ENCODE data around the gene GRK5.
A peak's percentile ranks its signal among the peaks of the same experiment; 100 is the strongest.

GRK5 gene

GRCh38 chr10:119460369-119461195 is 253.2 kb downstream of the GRK5 start:
- no peak overlapping the region for H3K4me3 ChIP-seq (ENCODE audit: low read depth, low read length)
- H2AK5ac ChIP-seq (ENCODE audit: low read length), result no peak overlapping the region
- no peak overlapping the region for H3K27ac ChIP-seq (ENCODE audit: low read depth, low read length)
- H3K4ac ChIP-seq (ENCODE audit: low read depth, low read length), result no peak overlapping the region
- no peaks in the 10 kb centered on the region for H3K79me2 ChIP-seq (ENCODE audit: control insufficient read depth, insufficient read depth, low read length, poor library complexity)
- no peak overlapping the region for H2BK5ac ChIP-seq (ENCODE audit: low read depth, low read length, poor library complexity)
- no peak overlapping the region for H2BK12ac ChIP-seq (ENCODE audit: low read length)
- DNase-seq, result no peak
- H3K18ac ChIP-seq (ENCODE audit: low read length), result no peak overlapping the region
- no peaks in the 10 kb centered on the region for H3K4me1 ChIP-seq (ENCODE audit: control insufficient read depth in 1 of 2, insufficient read depth in 2 of 2, low read length in 2 of 2)
- no peak overlapping the region for H4K12ac ChIP-seq (ENCODE audit: low read depth, low read length)
- H2BK120ac ChIP-seq (ENCODE audit: insufficient read depth, low read length, poor library complexity), result no peak overlapping the region
- H3K79me1 ChIP-seq (ENCODE audit: low read length), result no peaks in the 10 kb centered on the region
- no peak overlapping the region for H3K4me2 ChIP-seq (ENCODE audit: low read length)
- no peaks in the 10 kb centered on the region for H3K27me3 ChIP-seq (ENCODE audit: insufficient read depth, low read length)
- H2AFZ ChIP-seq (ENCODE audit: insufficient read depth, low read length, poor library complexity), result no peak overlapping the region
- H3K9ac ChIP-seq (ENCODE audit: low read length), result no peak overlapping the region
- H3K36me3 ChIP-seq (ENCODE audit: control insufficient read depth in 1 of 2, insufficient read depth in 2 of 2, low read length in 2 of 2), result no peaks in the 10 kb centered on the region
- H3K9me3 ChIP-seq (ENCODE audit: insufficient read depth, low read depth, low read length), result no peaks in the 10 kb centered on the region
- H4K91ac ChIP-seq (ENCODE audit: low read depth, low read length), result no peak overlapping the region
- H4K8ac ChIP-seq (ENCODE audit: low read depth, low read length), result no peak overlapping the region
- H3K23ac ChIP-seq (ENCODE audit: low read length), result no peak overlapping the region
- H3K14ac ChIP-seq (ENCODE audit: low read length), result no peak overlapping the region
- no CpG with 5 or more reads among the region's 11 CpGs for WGBS (ENCODE audit: extremely low coverage, insufficient coverage, insufficient read length)

GRCh38 chr10:119461380-119461779 is 254.0 kb downstream of the GRK5 start:
- H3K9ac ChIP-seq (ENCODE audit: low read length), result no peak overlapping the region
- no peak overlapping the region for H3K23ac ChIP-seq (ENCODE audit: low read length)
- H3K27me3 ChIP-seq (ENCODE audit: insufficient read depth, low read length), result no peaks in the 10 kb centered on the region
- no peak overlapping the region for H3K14ac ChIP-seq (ENCODE audit: low read length)
- H3K4ac ChIP-seq (ENCODE audit: low read depth, low read length), result no peak overlapping the region
- no peaks in the 10 kb centered on the region for H3K36me3 ChIP-seq (ENCODE audit: control insufficient read depth in 1 of 2, insufficient read depth in 2 of 2, low read length in 2 of 2)
- no peak overlapping the region for H4K8ac ChIP-seq (ENCODE audit: low read depth, low read length)
- H4K91ac ChIP-seq (ENCODE audit: low read depth, low read length), result no peak overlapping the region
- H3K9me3 ChIP-seq (ENCODE audit: insufficient read depth, low read depth, low read length), result peaks cover 3% of the 10 kb centered on the region
- no peak overlapping the region for H2AFZ ChIP-seq (ENCODE audit: insufficient read depth, low read length, poor library complexity)
- no peak overlapping the region for H2BK5ac ChIP-seq (ENCODE audit: low read depth, low read length, poor library complexity)
- no peak overlapping the region for H2BK120ac ChIP-seq (ENCODE audit: insufficient read depth, low read length, poor library complexity)
- no peaks in the 10 kb centered on the region for H3K4me1 ChIP-seq (ENCODE audit: control insufficient read depth in 1 of 2, insufficient read depth in 2 of 2, low read length in 2 of 2)
- H3K79me1 ChIP-seq (ENCODE audit: low read length), result no peaks in the 10 kb centered on the region
- DNase-seq, result peak; percentile 77 to 91
- H3K4me3 ChIP-seq (ENCODE audit: low read depth, low read length), result no peak overlapping the region
- no peak overlapping the region for H4K12ac ChIP-seq (ENCODE audit: low read depth, low read length)
- H3K27ac ChIP-seq (ENCODE audit: low read depth, low read length), result no peak overlapping the region
- H2BK12ac ChIP-seq (ENCODE audit: low read length), result no peak overlapping the region
- H3K18ac ChIP-seq (ENCODE audit: low read length), result no peak overlapping the region
- no peak overlapping the region for H2AK5ac ChIP-seq (ENCODE audit: low read length)
- no CpG with 5 or more reads among the region's 3 CpGs for WGBS (ENCODE audit: extremely low coverage, insufficient coverage, insufficient read length)
- no peak overlapping the region for H3K4me2 ChIP-seq (ENCODE audit: low read length)
- H3K79me2 ChIP-seq (ENCODE audit: control insufficient read depth, insufficient read depth, low read length, poor library complexity), result no peaks in the 10 kb centered on the region

DNA sequence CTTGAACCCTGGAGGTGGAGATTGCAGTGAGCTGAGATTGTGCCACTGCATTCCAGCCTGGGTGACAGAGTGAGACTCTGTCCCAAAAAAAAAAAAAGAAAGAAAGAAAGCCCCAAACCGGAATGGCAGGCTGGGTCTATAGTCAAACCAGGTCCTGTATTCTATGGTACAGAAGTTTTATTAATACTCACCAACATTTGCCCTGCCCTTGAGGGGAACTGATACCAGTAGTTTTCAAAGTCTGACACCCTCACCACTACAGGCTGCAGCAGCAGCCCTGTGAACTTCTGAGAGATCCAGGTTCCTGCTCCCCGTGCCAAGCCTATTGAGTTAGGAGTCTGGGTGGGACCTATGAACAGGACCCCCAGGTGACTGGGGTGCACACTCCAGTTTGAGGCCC is 254.6 kb downstream of the GRK5 start:
- H2BK120ac ChIP-seq (ENCODE audit: insufficient read depth, low read length, poor library complexity), result no peak overlapping the region
- H3K23ac ChIP-seq (ENCODE audit: low read length), result no peak overlapping the region
- H3K4me2 ChIP-seq (ENCODE audit: low read length), result no peak overlapping the region
- H3K27me3 ChIP-seq (ENCODE audit: insufficient read depth, low read length), result no peaks in the 10 kb centered on the region
- H2AK5ac ChIP-seq (ENCODE audit: low read length), result no peak overlapping the region
- no peak overlapping the region for H3K4ac ChIP-seq (ENCODE audit: low read depth, low read length)
- H3K36me3 ChIP-seq (ENCODE audit: control insufficient read depth in 1 of 2, insufficient read depth in 2 of 2, low read length in 2 of 2), result no peaks in the 10 kb centered on the region
- H3K9ac ChIP-seq (ENCODE audit: low read length), result no peak overlapping the region
- no peak overlapping the region for H4K91ac ChIP-seq (ENCODE audit: low read depth, low read length)
- no peaks in the 10 kb centered on the region for H3K79me2 ChIP-seq (ENCODE audit: control insufficient read depth, insufficient read depth, low read length, poor library complexity)
- H2BK5ac ChIP-seq (ENCODE audit: low read depth, low read length, poor library complexity), result no peak overlapping the region
- no peak overlapping the region for H4K12ac ChIP-seq (ENCODE audit: low read depth, low read length)
- no peak overlapping the region for H2BK12ac ChIP-seq (ENCODE audit: low read length)
- no peak overlapping the region for H3K14ac ChIP-seq (ENCODE audit: low read length)
- no peaks in the 10 kb centered on the region for H3K79me1 ChIP-seq (ENCODE audit: low read length)
- H3K4me3 ChIP-seq (ENCODE audit: low read depth, low read length), result no peak overlapping the region
- peak in 1 of 2 donors; percentile 70 for DNase-seq
- no CpG with 5 or more reads among the region's 2 CpGs for WGBS (ENCODE audit: extremely low coverage, insufficient coverage, insufficient read length)
- H3K9me3 ChIP-seq (ENCODE audit: insufficient read depth, low read depth, low read length), result peaks cover 3% of the 10 kb centered on the region
- no peak overlapping the region for H2AFZ ChIP-seq (ENCODE audit: insufficient read depth, low read length, poor library complexity)
- no peaks in the 10 kb centered on the region for H3K4me1 ChIP-seq (ENCODE audit: control insufficient read depth in 1 of 2, insufficient read depth in 2 of 2, low read length in 2 of 2)
- no peak overlapping the region for H3K18ac ChIP-seq (ENCODE audit: low read length)
- H4K8ac ChIP-seq (ENCODE audit: low read depth, low read length), result no peak overlapping the region
- H3K27ac ChIP-seq (ENCODE audit: low read depth, low read length), result no peak overlapping the region

DNA sequence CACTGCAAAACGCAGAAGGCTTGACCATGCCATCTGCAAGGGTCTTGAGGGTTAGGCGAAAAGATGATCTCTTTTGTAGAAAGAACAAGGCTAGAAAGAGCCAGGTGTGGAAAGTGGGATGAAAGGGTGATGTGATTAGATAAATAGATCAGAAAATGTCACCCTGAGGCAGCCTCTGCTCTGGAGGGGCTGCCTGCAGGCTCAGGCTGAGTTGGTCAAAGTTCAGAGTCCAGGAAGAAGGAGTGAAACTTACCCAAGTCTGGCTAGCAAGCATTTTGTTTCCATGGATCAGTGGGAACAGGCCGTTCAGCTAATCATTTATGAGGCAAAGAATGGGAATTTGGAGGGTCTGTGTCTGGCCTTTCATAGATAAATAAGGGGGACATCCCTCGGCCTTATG is 255.4 kb downstream of the GRK5 start:
- Histone ChIP-seq H3K4me2 (ENCODE audit: low read length) (no peak overlapping the region), H2BK120ac (ENCODE audit: insufficient read depth, low read length, poor library complexity) (no peak overlapping the region), H3K36me3 (ENCODE audit: control insufficient read depth in 1 of 2, insufficient read depth in 2 of 2, low read length in 2 of 2) (no peaks in the 10 kb centered on the region), H3K18ac (ENCODE audit: low read length) (no peak overlapping the region), H4K91ac (ENCODE audit: low read depth, low read length) (no peak overlapping the region), H3K4me1 (ENCODE audit: control insufficient read depth in 1 of 2, insufficient read depth in 2 of 2, low read length in 2 of 2) (no peaks in the 10 kb centered on the region), H4K12ac (ENCODE audit: low read depth, low read length) (no peak overlapping the region), H3K23ac (ENCODE audit: low read length) (no peak overlapping the region), H3K27ac (ENCODE audit: low read depth, low read length) (no peak overlapping the region), H3K9ac (ENCODE audit: low read length) (no peak overlapping the region), H3K27me3 (ENCODE audit: insufficient read depth, low read length) (no peaks in the 10 kb centered on the region), H3K9me3 (ENCODE audit: insufficient read depth, low read depth, low read length) (peaks cover 3% of the 10 kb centered on the region), H3K4ac (ENCODE audit: low read depth, low read length) (no peak overlapping the region), H3K79me2 (ENCODE audit: control insufficient read depth, insufficient read depth, low read length, poor library complexity) (no peaks in the 10 kb centered on the region), H2AK5ac (ENCODE audit: low read length) (no peak overlapping the region), H4K8ac (ENCODE audit: low read depth, low read length) (no peak overlapping the region), H2BK5ac (ENCODE audit: low read depth, low read length, poor library complexity) (no peak overlapping the region), H3K14ac (ENCODE audit: low read length) (no peak overlapping the region), H2AFZ (ENCODE audit: insufficient read depth, low read length, poor library complexity) (no peak overlapping the region), H3K4me3 (ENCODE audit: low read depth, low read length) (no peak overlapping the region), H3K79me1 (ENCODE audit: low read length) (no peaks in the 10 kb centered on the region), H2BK12ac (ENCODE audit: low read length) (no peak overlapping the region)
- peak in 1 of 2 donors; percentile 59 for DNase-seq
- WGBS (ENCODE audit: extremely low coverage, insufficient coverage, insufficient read length), result no CpG with 5 or more reads among the region's 4 CpGs
